B cell (primary cell): ENCODE results near the gene MEF2C. TPM values are rescaled to one million over a fixed set of nuclear protein-coding genes. Genes with fewer than 3 reads are reported as not detected.
A peak's percentile ranks its signal among the peaks of the same experiment; 100 is the strongest.
"Not testable (repeated sequence)": the region's sequence is repeated elsewhere in the genome, so short reads cannot be mapped to it uniquely, and the experiment has no call there.

Source experiments
- ATAC-seq: fragments of 200-7000 bp; cut with Tn5 transposase; one replicate; pipeline ENCODE4 v1.10.0; 2021; ENCODE audit warnings: low read depth, mild to moderate bottlenecking, moderate number of reproducible peaks, moderate library complexity
- CTCF ChIA-PET: fragments of 350-600 bp; sonication (Branson Sonifier 250); formaldehyde crosslinking; loops from one replicate; lab custom pipeline; 2021; ENCODE audit warnings: antibody characterized with exemption, inconsistent platforms; lab: Charles Lee
- POLR2A ChIA-PET: fragments of 350-600 bp; sonication (Branson Sonifier 250); formaldehyde crosslinking; loops from one replicate; lab custom pipeline; 2021; ENCODE audit warnings: antibody characterized with exemption; lab: Charles Lee
- DNase-seq: peaks from one replicate; pipeline ENCODE4 v3.0.0; 2013
- H2AFZ ChIP-seq: 2 replicates; pipeline ENCODE4 v1.6.1; 2012; ENCODE audit warnings: mild to moderate bottlenecking, low read depth, low read length; ENCODE audit not compliant: insufficient read depth, poor library complexity, severe bottlenecking
- H3K27ac ChIP-seq, 2 donors: 1 replicate in 1 of 2; 2 replicates in 1 of 2; pipeline ENCODE4 v1.5.1; 2012 to 2013; ENCODE audit warnings: low read length in 2 of 2, mild to moderate bottlenecking in 2 of 2, moderate library complexity in 1 of 2
- H3K27me3 ChIP-seq, 4 experiments: fragments of 200-600 bp in 1 of 4; sonication (generic) in 1 of 4; replicated peaks in 1 of 4; 1 replicate in 2 of 4; 2 replicates in 2 of 4; pipeline versions ENCODE4 v1.6.1 to v1.7.0; 2013 to 2016; ENCODE audit warnings: low read length in 3 of 4, mild to moderate bottlenecking in 2 of 4, mixed read lengths in 1 of 4, moderate library complexity in 1 of 4; ENCODE audit not compliant: insufficient read depth in 4 of 4, control insufficient read depth in 3 of 4; ENCODE audit errors: control extremely low read depth in 1 of 4
- H3K36me3 ChIP-seq, 2 experiments: replicated peaks in 1 of 2; 1 replicate in 1 of 2; 2 replicates in 1 of 2; pipeline versions ENCODE4 v1.6.1 to v1.7.1; 2013; ENCODE audit warnings: low read length in 1 of 2; ENCODE audit not compliant: insufficient read depth in 2 of 2, control insufficient read depth in 1 of 2; ENCODE audit errors: control extremely low read depth in 1 of 2, extremely low read depth in 1 of 2
- H3K4me1 ChIP-seq, 2 donors: fragments of 200-600 bp in 1 of 2; sonication (generic) in 1 of 2; 1 replicate in 1 of 2; 2 replicates in 1 of 2; pipeline versions ENCODE4 v1.5.1 to v1.6.1; 2013 to 2017; ENCODE audit warnings: low read length in 2 of 2; ENCODE audit not compliant: control insufficient read depth in 2 of 2, insufficient read depth in 2 of 2
- H3K4me2 ChIP-seq: replicated peaks from 2 replicates; pipeline ENCODE3; 2012; ENCODE audit warnings: mild to moderate bottlenecking, low read depth, low read length; ENCODE audit not compliant: poor library complexity, severe bottlenecking
- H3K4me3 ChIP-seq, 5 experiments: fragments of 200-600 bp in 1 of 5; sonication (generic) in 1 of 5; 1 replicate in 3 of 5; 2 replicates in 2 of 5; pipeline versions ENCODE4 v1.5.1 to v1.7.0; 2011 to 2016; ENCODE audit warnings: low read length in 4 of 5, mild to moderate bottlenecking in 4 of 5, low read depth in 2 of 5, control low read depth in 1 of 5, moderate library complexity in 1 of 5; ENCODE audit not compliant: insufficient read depth in 1 of 5; ENCODE audit errors: control extremely low read depth in 1 of 5, extremely low read depth in 1 of 5
- H3K79me2 ChIP-seq: fragments of 200-600 bp; sonication (generic); one replicate; pipeline ENCODE4 v1.6.0; 2016; ENCODE audit warnings: low read length; ENCODE audit not compliant: control insufficient read depth, insufficient read depth
- H3K9ac ChIP-seq: fragments of 200-600 bp; sonication (generic); 2 replicates; pipeline ENCODE4 v1.6.1; 2017; ENCODE audit warnings: mild to moderate bottlenecking, low read length, moderate library complexity
- H3K9me3 ChIP-seq, 3 donors: one replicate each; pipeline versions ENCODE4 v1.6.1 to v1.7.1; 2013; ENCODE audit warnings: low read length in 2 of 3; ENCODE audit not compliant: control insufficient read depth in 2 of 3, insufficient read depth in 1 of 3; ENCODE audit errors: control extremely low read depth in 1 of 3
- H4K20me1 ChIP-seq: 2 replicates; pipeline ENCODE4 v1.6.0; 2012; ENCODE audit warnings: mild to moderate bottlenecking, low read length; ENCODE audit not compliant: insufficient read depth, control insufficient read depth, poor library complexity, severe bottlenecking
- H3K27ac Mint-ChIP-seq: one replicate; pipeline ENCODE4 v1.8.0; 2021; ENCODE audit warnings: mixed read lengths
- H3K27me3 Mint-ChIP-seq: one replicate; pipeline ENCODE4 v1.8.0; 2021; ENCODE audit warnings: mixed read lengths
- H3K4me1 Mint-ChIP-seq: one replicate; pipeline ENCODE4 v1.8.0; 2021; ENCODE audit warnings: mixed read lengths
- H3K4me3 Mint-ChIP-seq: one replicate; pipeline ENCODE4 v1.8.0; 2021; ENCODE audit warnings: mixed read lengths
- H3K9me3 Mint-ChIP-seq: one replicate; pipeline ENCODE4 v1.8.0; 2022; ENCODE audit warnings: mixed read lengths; ENCODE audit not compliant: insufficient read depth
- WGBS: methylation state at CpG from one replicate; pipeline ENCODE4 v1.1.5; 2013; ENCODE audit warnings: missing lambda C conversion rate; ENCODE audit not compliant: insufficient coverage; 5-methylcytosine and 5-hydroxymethylcytosine counted together
- intact Hi-C: fragments of 100-400 bp; cut with micrococcal nuclease; formaldehyde crosslinking; loops from one replicate; pipeline ENCODE4 v1.10.0; 2022
- polyA plus RNA-seq: library from polyadenylated mRNA; depleted of rRNA; stranded (reverse); fragments of >200 nt; gene quantifications from 2 replicates; pipeline ENCODE4 v1.2.3, GENCODE V29; 2012
- total RNA-seq, 2 donors: library from RNA; stranded (reverse); fragments of 120-200 nt in 1 of 2; gene quantifications; 1 replicate in 1 of 2; 2 replicates in 1 of 2; pipeline versions ENCODE4 v1.2.3 to v1.2.4, GENCODE V29; 2013 to 2022
- TF ChIP-seq, protein P1 (sequence below): fragments of 200-600 bp; IDR thresholded peaks from one replicate; pipeline ENCODE4 v1.8.0; 2022; ENCODE audit warnings: antibody characterized with exemption, mild to moderate bottlenecking

The MEF2C gene
- total and polyA plus RNA-seq, 2 donors (not counting 1 experiment from before 2014, with no cell fraction given), result 97.4 to 354 TPM

DNA sequence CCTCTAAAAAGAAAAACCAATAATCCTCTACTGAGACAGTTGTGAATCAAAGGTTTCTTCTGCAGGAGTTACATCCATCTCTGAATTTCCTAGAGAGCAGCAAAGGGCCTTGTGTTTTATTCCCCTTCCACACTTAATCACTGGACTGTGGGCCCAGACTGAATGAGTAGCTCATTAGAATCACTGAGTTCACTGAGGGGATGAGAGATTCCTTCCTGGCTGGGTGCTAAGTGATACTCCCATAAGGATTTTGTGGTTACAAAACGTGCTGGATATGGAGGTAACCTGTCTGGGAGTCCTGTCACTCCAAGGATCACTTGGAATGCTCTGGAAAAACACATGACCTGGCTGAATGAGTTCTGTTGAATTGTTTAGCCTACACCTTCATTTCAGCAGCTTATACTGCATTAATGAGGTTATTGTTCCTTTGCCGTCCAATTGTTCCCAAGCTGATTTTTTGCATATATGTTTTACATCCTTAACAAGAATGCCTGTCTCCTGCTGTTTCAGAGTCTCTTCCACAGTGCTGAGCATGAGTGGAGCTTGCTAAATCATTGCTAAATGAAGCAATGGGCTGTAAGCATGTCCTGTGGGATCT, 82.9 kb downstream of the MEF2C start:
- TF ChIP-seq, protein P1, sequence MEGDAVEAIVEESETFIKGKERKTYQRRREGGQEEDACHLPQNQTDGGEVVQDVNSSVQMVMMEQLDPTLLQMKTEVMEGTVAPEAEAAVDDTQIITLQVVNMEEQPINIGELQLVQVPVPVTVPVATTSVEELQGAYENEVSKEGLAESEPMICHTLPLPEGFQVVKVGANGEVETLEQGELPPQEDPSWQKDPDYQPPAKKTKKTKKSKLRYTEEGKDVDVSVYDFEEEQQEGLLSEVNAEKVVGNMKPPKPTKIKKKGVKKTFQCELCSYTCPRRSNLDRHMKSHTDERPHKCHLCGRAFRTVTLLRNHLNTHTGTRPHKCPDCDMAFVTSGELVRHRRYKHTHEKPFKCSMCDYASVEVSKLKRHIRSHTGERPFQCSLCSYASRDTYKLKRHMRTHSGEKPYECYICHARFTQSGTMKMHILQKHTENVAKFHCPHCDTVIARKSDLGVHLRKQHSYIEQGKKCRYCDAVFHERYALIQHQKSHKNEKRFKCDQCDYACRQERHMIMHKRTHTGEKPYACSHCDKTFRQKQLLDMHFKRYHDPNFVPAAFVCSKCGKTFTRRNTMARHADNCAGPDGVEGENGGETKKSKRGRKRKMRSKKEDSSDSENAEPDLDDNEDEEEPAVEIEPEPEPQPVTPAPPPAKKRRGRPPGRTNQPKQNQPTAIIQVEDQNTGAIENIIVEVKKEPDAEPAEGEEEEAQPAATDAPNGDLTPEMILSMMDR, result no peak
- no peak overlapping the region for H3K9ac ChIP-seq
- H3K4me1 ChIP-seq, result no peaks in the 10 kb centered on the region
- DNase-seq (no peak), ATAC-seq (no peak)
- peak overlapping the region in 1 of 2 donors; percentile 35 for H3K27ac ChIP-seq
- intact Hi-C loops, result no loop called here
- no peak overlapping the region for H2AFZ ChIP-seq
- Mint-ChIP-seq H3K27me3 (no peaks in the 10 kb centered on the region), H3K27ac (peak overlapping the region; percentile 64), H3K9me3 (no peaks in the 10 kb centered on the region), H3K4me3 (no peak overlapping the region), H3K4me1 (peaks cover 39% of the 10 kb centered on the region)
- 80% methylated on average over 1 of the region's 2 CpGs for WGBS
- H3K9me3 ChIP-seq, result no peaks in the 10 kb centered on the region
- no peaks in the 10 kb centered on the region for H3K27me3 ChIP-seq
- H3K4me2 ChIP-seq, result no peak overlapping the region
- H3K79me2 ChIP-seq, result peaks cover 88% of the 10 kb centered on the region
- ChIA-PET POLR2A (no interaction called here), CTCF (interaction anchor here (0.7 to 1.3 kb wide), 3 partner anchors 19 to 73 kb away, joined by 3 to 7 read pairs (median 5); no protein-coding TSS in a partner anchor)
- peaks cover 8% of the 10 kb centered on the region for H4K20me1 ChIP-seq
- no peak overlapping the region for H3K4me3 ChIP-seq
- H3K36me3 ChIP-seq, result peaks cover 2 to 62% of the 10 kb centered on the region in 2 experiments

DNA sequence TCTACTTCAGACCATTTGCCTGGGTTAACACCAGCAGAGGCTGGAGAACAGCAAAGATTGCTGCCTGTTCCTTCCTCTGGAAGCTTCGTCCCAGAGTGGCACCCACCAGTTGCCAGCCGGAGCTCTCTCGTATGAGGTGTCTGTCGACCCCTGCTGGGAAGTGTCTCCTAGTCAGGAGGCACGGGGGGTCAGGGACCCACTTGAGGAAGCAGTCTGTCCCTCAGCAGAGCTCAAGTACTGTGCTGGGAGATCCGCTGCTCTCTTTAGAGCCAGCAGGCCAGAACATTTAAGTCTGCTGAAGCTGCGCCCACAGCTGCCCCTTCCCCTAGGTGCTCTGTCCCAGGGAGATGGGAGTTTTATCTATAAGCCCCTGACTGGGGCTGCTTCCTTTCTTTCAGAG, 84.1 kb downstream of the MEF2C start:
- peak overlapping the region; percentile 20 for H3K27ac Mint-ChIP-seq
- H3K4me3 ChIP-seq, H2AFZ ChIP-seq, H4K20me1 ChIP-seq, H3K4me1 ChIP-seq, intact Hi-C loops, H3K9me3 Mint-ChIP-seq, H3K27me3 ChIP-seq, ATAC-seq, H3K4me3 Mint-ChIP-seq, POLR2A ChIA-PET, H3K9ac ChIP-seq, H3K27ac ChIP-seq, H3K27me3 Mint-ChIP-seq, H3K9me3 ChIP-seq, DNase-seq, H3K4me2 ChIP-seq: not testable (repeated sequence)
- 96% methylated on average over 6 of the region's 7 CpGs for WGBS
- CTCF ChIA-PET, result interaction anchor here (1.5 kb wide), 1 partner anchor 69 kb away, joined by 4 read pairs; no protein-coding TSS in a partner anchor
- Histone ChIP-seq H3K36me3 (peaks cover 2 to 54% of the 10 kb centered on the region in 2 experiments), H3K79me2 (peaks cover 81% of the 10 kb centered on the region)
- H3K4me1 Mint-ChIP-seq, result peaks cover 38% of the 10 kb centered on the region

DNA sequence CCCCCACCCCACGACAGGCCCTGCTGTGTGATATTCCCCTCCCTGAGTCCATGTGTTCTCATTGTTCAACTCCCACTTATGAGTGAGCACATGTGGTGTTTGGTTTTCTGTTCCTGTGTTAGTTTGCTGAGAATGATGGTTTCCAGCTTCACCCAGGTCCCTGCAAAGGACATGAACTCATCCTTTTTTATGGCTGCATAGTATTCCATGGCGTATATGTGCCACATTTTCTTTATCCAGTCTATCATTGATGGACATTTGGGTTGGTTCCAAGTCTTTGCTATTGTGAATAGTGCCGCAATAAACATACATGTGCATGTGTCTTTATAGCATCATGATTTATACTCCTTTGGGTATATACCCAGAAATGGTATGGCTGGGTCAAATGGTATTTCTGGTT, 89.2 kb downstream of the MEF2C start:
- CTCF ChIA-PET, result interaction anchor here (1.1 kb wide), 1 partner anchor 17 kb away, joined by 4 read pairs; no protein-coding TSS in a partner anchor

More for the DNA sequence above, 89.2 kb downstream of the MEF2C start:
- no CpG with 5 or more reads among the region's 3 CpGs for WGBS
- H2AFZ ChIP-seq, H3K9ac ChIP-seq, H3K4me3 Mint-ChIP-seq, ATAC-seq, H3K27ac ChIP-seq, H3K4me2 ChIP-seq, H3K9me3 ChIP-seq, H3K27me3 Mint-ChIP-seq, H4K20me1 ChIP-seq, H3K9me3 Mint-ChIP-seq, H3K27me3 ChIP-seq, DNase-seq, intact Hi-C loops, H3K4me3 ChIP-seq, H3K4me1 ChIP-seq: not testable (repeated sequence)
- Mint-ChIP-seq H3K4me1 (peaks cover 55% of the 10 kb centered on the region), H3K27ac (peak overlapping the region; percentile 24)
- Histone ChIP-seq H3K79me2 (peaks cover 57% of the 10 kb centered on the region), H3K36me3 (peaks cover 3 to 21% of the 10 kb centered on the region in 2 experiments)
- POLR2A ChIA-PET, result interaction anchor here (0.7 kb wide), 1 partner anchor 60 kb away, joined by 7 read pairs; no protein-coding TSS in a partner anchor
